GM19395 (cell line): ENCODE measurements around the gene MED12L.
A peak's percentile ranks its signal among the peaks of the same experiment; 100 is the strongest.

ENCODE experiments used
- ATAC-seq: cut with Tn5 transposase; IDR thresholded peaks from one replicate; pipeline ENCODE4 v1.9.1; 2021; ENCODE audit warnings: mild to moderate bottlenecking, moderate library complexity; ENCODE audit not compliant: unreplicated experiment

The MED12L gene

DNA sequence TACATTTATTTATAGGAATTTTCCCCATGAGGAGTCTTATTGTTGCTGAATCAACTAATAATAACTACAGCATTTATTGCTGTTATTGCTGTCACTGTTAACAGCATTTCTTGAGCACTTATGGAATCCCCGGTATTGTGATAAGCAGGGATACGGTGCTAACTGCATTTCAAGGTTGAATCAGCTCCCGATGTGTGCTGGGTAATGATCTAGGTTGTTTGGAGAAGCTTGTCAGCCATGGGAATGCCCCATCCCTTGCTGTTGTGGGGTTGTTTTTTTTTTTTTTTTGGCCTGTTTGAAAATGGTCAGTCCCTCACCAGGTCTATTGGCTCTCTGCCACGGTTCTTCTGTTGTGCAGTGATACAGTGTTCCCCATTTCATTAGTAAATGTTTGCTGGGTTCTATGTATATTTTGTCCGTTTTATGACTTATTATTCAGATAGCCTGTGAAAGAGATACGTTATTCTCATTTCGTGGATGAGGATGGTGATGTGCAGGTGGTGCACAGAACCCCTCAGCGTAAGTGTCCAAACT lies 48.5 kb downstream of the MED12L start:
- ATAC-seq = no peak

GRCh38 chr3:151135541-151136337 lies 50.3 kb downstream of the MED12L start:
- no peak for ATAC-seq

DNA sequence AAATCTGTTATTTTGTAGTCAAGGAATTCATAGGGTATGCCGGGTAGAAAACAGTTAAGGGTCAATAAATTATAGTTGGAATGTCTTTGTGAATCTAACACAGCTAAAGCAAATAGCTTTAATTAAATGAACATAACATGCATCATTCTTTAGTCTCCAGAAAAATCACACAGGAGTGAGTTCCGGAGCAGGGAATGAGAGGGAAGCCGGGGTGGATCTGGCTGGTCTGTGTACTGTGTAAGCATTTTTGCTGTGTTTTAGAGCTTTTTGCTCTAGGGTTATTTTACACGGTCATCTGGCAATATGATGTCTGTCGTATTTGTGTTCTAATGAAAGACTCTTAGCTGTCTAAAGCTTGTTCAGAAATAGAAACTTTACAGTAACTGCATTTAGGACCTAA lies 57.5 kb downstream of the MED12L start:
- ATAC-seq = no peak

DNA sequence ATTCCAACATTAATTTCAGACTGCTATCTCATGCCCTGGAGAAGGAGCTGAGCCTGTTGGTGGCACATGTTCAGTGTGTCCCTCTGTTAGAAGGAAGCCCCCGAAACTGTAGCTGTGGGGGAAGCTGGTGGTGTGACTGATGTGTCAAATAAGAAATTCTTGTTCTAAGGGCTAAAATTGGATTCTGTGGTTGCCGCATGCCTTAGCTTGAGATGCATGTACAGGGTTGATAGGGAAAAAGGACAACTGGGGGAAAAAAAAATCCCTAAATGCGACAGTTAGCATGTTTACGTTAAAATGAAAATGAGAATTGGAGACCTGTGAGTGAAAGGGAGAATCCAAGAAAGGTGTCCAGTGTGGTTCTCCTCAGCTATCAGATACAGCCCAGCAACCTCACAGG lies 58.6 kb downstream of the MED12L start:
- ATAC-seq = no peak

GRCh38 chr3:151144760-151145159 lies 59.3 kb downstream of the MED12L start:
- ATAC-seq = no peak

DNA sequence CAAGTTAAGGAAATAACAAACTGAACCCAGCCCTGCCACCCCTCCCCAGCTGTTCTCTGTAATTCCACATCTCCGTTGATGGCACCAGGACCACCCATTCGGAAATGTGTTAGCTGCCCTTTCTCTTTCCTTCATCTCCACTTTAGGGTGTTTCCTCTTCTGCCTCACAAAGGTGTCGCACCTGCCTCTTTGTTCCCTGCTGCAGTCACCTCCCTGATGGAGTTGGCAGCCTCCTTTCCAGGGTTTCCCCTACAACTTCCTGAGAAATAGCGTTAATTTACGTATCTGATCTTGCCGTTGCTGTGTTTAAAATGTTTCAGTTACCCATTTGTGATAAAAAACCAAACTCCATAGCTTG lies 60.2 kb downstream of the MED12L start:
- ATAC-seq = peak; percentile 24

DNA sequence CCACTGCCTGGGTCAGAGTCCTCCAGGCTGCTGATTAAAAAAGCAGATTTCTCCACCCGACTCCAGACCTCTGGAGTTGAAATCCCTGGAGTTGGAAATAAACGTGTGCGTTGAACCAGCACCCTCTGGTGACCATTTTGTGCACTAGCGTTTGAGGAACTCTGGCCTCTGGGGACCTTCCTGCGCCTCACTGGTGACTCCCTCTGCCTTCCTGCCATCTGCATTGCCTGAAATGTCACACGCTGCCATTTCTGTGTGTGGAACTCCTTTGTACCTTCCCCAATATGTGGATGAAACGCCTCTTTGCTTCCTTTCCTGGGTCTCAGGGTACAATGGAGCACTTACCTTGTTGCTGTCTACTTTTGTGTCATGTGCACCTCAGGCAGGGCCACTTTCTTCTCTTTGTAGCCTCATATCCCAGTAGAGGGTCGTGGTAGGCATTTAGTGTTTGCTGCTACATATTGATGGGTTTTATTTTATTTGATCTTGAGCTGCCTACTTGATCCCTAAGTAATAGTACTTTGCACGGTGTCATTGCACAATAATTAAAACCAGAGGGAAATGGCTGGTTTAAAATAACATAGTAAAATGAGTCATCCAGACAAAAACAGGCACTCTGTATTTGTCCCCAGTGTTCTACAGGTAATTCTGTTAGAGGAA lies 60.7 kb downstream of the MED12L start:
- peak; percentile 94 for ATAC-seq

DNA sequence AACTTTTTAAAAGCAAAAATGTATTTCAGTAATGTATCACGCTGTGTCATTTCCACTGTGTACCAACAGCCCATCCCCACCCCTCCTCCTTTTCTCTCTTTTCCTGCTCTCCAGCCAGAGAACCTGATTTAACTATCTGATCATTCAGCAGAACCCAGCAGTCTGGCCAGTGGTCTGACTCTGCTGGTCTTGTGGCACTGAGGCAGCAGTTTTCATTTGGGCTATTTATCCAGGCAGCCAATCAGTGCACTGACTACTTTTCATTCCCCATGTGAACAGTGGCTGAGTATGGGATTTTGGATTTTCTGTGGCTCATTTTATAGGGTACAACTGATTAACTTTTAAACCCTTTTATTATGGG lies 61.2 kb downstream of the MED12L start:
- no peak for ATAC-seq

GRCh38 chr3:151147299-151147698 lies 61.8 kb downstream of the MED12L start:
- no peak for ATAC-seq

DNA sequence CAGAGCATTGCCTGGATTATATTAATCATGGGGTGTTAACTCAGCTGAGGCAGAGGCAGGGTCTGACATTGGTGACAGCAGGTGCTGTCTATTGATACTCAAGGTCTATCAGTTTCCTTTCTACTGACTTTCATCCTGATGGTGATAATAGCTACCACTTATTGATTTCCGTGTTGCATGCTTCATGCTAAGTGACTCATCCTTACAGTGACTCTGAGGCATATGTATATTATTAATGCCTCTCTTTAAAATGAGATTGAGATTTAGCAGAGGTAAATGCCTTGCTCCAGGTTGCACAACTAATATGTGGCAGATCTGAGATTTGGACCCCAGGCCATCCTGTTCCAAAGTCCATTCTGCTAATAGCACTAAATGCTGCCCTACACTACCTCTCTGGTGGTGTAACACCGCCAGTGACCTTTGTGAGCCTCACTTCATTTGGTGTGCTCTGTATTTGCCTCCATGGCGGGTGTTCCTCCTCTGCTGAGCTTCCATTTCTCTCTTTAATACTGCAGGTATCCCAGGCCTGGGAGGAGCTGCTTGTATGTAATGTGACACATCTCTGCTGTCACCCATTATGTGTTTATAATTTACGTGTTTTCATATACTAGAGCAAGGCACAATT lies 67.1 kb downstream of the MED12L start:
- no peak for ATAC-seq

DNA sequence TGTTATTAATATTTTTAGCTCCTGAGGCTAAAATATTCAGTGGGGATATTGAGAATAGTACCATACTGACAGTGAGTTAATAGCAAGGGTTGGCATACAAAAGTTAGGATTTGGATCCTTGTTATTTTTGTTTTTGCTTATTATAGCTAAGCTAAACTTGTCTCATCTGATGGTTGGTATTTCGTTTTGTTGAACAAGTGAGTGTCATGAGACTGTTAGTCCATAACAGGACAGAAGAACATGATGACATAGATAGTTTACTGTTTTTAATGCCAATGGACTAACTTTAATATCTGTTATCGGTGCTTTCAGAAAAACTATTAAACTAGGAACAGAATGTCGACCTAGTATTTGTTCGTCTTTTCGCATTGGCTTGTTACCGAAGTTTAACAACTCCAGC lies 69.1 kb downstream of the MED12L start:
- ATAC-seq = no peak

DNA sequence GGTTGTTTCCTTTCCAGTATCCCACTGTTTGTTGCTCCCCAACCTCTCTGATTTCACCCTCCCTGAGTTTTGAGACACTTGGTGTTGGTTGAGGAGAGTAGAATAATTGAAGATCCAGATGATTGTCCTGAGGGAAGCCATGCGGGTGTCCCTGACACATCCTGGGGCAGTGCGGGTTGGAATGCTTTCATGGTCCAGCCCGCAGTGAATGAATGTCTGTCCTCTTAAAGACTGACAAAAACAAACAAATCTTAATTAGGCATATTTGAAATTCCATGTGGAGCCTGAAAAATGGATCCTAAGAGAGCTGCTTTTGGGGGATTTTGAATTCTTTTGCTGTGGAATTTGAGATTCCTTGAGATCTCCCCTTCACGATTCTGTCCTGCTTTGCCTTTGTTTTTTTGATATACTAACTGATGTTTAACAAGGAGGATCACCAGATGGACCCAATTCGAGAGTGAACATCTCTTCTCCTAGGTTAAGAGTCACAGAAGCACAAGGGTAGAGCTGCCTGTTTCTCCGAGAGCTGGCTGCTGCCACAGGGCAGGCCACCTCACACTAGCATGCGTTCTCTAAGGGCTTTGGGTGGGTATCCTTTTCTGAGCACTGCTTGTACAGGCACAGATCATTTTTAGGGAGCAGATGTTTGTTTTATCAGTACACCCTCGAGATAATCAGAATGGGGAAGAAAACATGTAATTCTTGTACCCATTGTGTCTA lies 70.1 kb downstream of the MED12L start:
- ATAC-seq = no peak

GRCh38 chr3:151156618-151157216 lies 71.3 kb downstream of the MED12L start:
- peak; percentile 91 for ATAC-seq

DNA sequence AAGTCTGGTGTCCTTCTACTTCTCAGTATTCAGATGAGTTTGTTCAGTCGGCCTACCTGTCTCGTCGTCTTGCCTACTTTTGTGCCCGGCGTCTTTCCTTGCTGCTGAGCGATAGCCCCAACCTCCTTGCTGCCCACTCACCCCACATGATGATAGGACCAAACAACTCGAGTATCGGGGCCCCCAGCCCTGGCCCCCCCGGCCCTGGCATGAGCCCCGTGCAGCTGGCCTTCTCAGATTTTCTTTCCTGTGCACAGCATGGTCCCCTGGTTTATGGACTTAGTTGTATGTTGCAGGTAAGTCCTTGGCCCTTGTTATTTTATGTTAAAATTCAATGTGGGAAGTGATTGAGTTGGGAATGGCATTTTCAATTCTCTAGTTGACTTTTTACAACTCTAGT lies 74.3 kb downstream of the MED12L start:
- ATAC-seq = no peak

GRCh38 chr3:151165226-151165625 lies 79.8 kb downstream of the MED12L start:
- ATAC-seq = no peak

GRCh38 chr3:151166161-151166560 lies 80.7 kb downstream of the MED12L start:
- ATAC-seq = no peak

GRCh38 chr3:151168269-151169094 lies 83.0 kb downstream of the MED12L start:
- ATAC-seq = peak; percentile 50

DNA sequence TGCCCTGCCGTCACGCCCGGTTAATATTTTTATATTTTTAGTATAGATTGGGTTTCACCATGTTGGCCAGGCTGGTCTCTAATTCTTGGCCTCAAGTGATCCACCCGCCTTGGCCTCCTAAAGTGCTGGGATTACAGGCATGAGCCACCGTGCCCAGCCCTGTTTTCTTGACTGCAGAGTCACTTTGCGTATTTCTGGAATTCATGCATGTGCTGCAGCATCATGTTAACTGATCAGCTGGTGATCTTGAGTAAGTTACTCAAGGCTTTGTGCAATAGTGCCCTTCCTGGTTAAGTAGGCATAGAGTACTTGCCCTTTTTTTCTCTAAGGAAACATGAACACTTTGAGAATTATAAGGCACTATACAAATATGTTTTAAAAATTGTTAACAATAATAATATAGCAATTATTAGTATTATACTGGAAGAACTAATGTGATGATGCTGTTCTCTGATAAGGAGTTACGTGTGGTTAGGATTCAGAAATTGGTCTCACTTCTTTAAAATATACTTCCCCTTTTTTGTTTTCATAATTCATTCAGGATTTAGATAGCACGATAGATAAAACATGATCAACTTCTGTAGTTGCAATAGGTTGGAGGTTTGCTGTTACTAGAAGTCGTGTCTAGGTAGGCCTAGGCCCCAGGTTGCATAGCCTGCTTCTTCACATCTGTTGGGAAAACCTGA lies 83.9 kb downstream of the MED12L start:
- peak; percentile 46 for ATAC-seq

DNA sequence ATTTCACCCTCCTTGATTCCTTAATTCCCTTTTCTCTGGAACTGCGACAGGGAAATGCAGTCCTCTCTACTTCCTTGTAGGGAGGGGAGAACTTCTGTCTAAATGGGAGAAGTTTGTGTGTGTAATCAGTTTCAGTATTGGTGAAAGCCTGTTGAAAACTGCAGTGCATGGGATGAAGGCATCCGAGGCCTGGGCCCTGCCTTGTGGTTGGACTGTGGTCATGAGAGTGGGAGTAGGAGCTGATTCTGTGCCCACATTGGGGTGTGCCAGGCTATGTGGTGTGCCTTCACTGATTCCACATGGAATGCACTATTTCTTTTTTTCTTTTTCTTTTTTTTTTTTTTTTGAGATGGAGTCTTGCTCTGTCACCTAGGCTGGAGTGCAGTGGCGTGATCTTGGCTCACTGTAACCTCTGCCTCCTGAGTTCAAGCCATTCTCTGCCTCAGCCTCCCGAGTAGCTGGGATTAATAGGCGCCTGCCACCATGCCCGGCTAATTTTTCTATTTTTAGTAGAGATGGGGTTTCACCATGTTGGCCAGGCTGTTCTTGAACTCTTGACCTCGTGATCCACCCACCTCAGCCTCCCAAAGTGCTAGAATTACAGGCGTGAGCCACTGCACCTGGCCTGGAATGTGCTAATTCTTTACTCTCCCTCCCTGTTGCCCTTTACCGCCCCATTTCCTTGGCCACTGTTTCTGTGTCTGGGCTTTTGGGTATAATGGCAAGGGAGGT lies 84.7 kb downstream of the MED12L start:
- peak; percentile 39 for ATAC-seq
